Upper lobe of left lung (tissue), 6 donors: ENCODE results near the gene HABP2. TPM values are rescaled to one million over a fixed set of nuclear protein-coding genes. Genes with fewer than 3 reads are reported as not detected.

Experiments used
- ATAC-seq, 2 donors: fragments of 200-7000 bp; cut with Tn5 transposase; one replicate each; pipeline ENCODE4 v1.9.1; 2022; ENCODE audit warnings: mild to moderate bottlenecking in 2 of 2, moderate library complexity in 2 of 2; ENCODE audit not compliant: low FRiP score in 2 of 2
- DNase-seq, 2 donors: peaks; one replicate each; pipeline ENCODE4 v3.0.0-alpha.2; 2019 to 2020
- H3K27ac ChIP-seq, 4 donors: fragments of 200-600 bp; sonication (generic); one replicate each; pipeline ENCODE4 v1.5.1; 2016 to 2019
- H3K27me3 ChIP-seq, 4 donors: fragments of 200-600 bp; sonication (generic); one replicate each; pipeline ENCODE4 v1.5.1; 2017 to 2019
- H3K36me3 ChIP-seq, 4 donors: fragments of 200-600 bp; sonication (generic); one replicate each; pipeline ENCODE4 v1.5.1; 2016 to 2019
- H3K4me1 ChIP-seq, 4 donors: fragments of 200-600 bp; sonication (generic); one replicate each; pipeline ENCODE4 v1.5.1; 2018 to 2019
- H3K4me3 ChIP-seq, 4 donors: fragments of 200-600 bp; sonication (generic); one replicate each; pipeline ENCODE4 v1.5.1; 2017 to 2019; ENCODE audit warnings: mild to moderate bottlenecking in 2 of 4, moderate library complexity in 1 of 4
- H3K9me3 ChIP-seq, 4 donors: fragments of 200-600 bp; sonication (generic); one replicate each; pipeline ENCODE4 v1.5.1; 2018 to 2019
- EP300 ChIP-seq, 4 donors: sonication (generic); formaldehyde crosslinking; IDR thresholded peaks; one replicate each; pipeline ENCODE4 v1.5.1; 2017; ENCODE audit warnings: antibody characterized with exemption in 4 of 4, control low read depth in 2 of 4
- POLR2A ChIP-seq, 4 donors: fragments of 450-650 bp; IDR thresholded peaks; one replicate each; pipeline ENCODE4 v1.5.1; 2016 to 2017; ENCODE audit warnings: antibody characterized with exemption in 4 of 4, mild to moderate bottlenecking in 2 of 4
- POLR2AphosphoS5 ChIP-seq, 2 donors: sonication (generic); formaldehyde crosslinking; IDR thresholded peaks; one replicate each; pipeline ENCODE4 v1.5.1; 2017; ENCODE audit warnings: antibody characterized with exemption in 2 of 2
- WGBS, 2 donors: methylation state at CpG; one replicate each; pipeline ENCODE4 v1.1.5; 2017 to 2018; 5-methylcytosine and 5-hydroxymethylcytosine counted together
- total RNA-seq, 6 donors: library from RNA; depleted of rRNA in 4 of 6; stranded (reverse); fragments of >200 nt in 4 of 6; gene quantifications; one replicate each; pipeline versions ENCODE4 v1.1.0 to v1.2.1, GENCODE V29; 2016 to 2021
- TF ChIP-seq, protein P1 (sequence below), 6 experiments: fragments of 450-650 bp in 4 of 6; fragments of 200-600 bp in 2 of 6; sonication (generic) in 2 of 6; IDR thresholded peaks; one replicate each; pipeline ENCODE4 v1.5.1; 2016 to 2019; ENCODE audit warnings: antibody characterized with exemption in 6 of 6
- donor health status: DM: no; HTN: no; CAD: no; lungs with moderate emphysema.
- donor health status: DM: no; HTN: yes; CAD: no; lungs with severe emphysema.

Gene HABP2
- total RNA-seq, 6 donors from 2014 or later = 0.15 to 10.3 (median 1.3) TPM; not detected in 2

DNA sequence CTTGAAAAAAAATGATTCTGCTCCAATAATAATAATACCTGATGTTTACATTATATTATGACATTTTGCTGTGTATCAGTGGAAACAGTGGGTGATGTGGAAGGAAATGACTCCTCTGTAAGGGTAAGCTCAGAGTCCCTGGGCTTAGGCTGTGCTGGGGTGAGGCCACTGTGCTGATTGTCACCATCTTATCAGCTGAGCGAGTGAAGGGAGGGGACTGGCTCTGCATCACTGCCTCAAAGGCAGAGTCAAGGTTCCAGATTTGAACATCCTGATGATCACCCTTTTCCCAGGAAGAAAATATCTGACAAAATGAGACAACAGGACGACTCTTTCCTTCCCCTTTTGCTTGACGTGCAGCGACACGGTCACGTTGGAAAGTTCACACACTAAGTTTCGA, 24.0 kb upstream of the HABP2 start:
- H3K27ac ChIP-seq = no peak overlapping the region
- no peaks in the 10 kb centered on the region for H3K27me3 ChIP-seq
- no peak for ATAC-seq
- no peak for TF ChIP-seq POLR2AphosphoS5 (IDR thresholded peaks at IDR 0.05)
- TF ChIP-seq EP300 (IDR thresholded peaks at IDR 0.05) = no peak
- TF ChIP-seq, protein P1, sequence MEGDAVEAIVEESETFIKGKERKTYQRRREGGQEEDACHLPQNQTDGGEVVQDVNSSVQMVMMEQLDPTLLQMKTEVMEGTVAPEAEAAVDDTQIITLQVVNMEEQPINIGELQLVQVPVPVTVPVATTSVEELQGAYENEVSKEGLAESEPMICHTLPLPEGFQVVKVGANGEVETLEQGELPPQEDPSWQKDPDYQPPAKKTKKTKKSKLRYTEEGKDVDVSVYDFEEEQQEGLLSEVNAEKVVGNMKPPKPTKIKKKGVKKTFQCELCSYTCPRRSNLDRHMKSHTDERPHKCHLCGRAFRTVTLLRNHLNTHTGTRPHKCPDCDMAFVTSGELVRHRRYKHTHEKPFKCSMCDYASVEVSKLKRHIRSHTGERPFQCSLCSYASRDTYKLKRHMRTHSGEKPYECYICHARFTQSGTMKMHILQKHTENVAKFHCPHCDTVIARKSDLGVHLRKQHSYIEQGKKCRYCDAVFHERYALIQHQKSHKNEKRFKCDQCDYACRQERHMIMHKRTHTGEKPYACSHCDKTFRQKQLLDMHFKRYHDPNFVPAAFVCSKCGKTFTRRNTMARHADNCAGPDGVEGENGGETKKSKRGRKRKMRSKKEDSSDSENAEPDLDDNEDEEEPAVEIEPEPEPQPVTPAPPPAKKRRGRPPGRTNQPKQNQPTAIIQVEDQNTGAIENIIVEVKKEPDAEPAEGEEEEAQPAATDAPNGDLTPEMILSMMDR (IDR thresholded peaks at IDR 0.05) = no peak
- no peak for TF ChIP-seq POLR2A (IDR thresholded peaks at IDR 0.05)
- no peaks in the 10 kb centered on the region for H3K36me3 ChIP-seq
- WGBS, 2 donors = 81 to 88% methylated on average over 6 to 7 of the region's 7 CpGs
- no peaks in the 10 kb centered on the region for H3K9me3 ChIP-seq
- no peaks in the 10 kb centered on the region for H3K4me1 ChIP-seq
- DNase-seq = peak in 1 of 2 donors; percentile 1
- H3K4me3 ChIP-seq = no peak overlapping the region

DNA sequence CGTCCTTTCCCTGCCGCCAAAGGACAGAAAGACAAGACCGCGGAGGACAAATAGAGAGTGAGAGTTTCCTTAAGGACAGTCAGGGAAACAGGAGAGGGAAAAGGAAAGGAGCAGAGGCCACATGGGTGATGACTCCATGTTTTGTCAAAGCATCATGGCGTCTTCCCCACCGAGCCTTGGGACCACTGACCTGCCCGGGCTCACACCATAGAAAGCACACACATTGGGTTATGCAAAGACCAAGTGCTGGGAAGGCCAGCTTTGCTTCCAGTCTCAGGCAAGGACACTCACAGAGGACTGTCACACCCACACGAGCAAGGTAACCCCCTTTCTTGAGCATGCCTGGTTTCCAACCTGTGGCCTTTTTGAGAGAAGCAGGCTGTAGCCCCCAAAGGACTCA, 23.3 kb upstream of the HABP2 start:
- no peak for ATAC-seq

DNA sequence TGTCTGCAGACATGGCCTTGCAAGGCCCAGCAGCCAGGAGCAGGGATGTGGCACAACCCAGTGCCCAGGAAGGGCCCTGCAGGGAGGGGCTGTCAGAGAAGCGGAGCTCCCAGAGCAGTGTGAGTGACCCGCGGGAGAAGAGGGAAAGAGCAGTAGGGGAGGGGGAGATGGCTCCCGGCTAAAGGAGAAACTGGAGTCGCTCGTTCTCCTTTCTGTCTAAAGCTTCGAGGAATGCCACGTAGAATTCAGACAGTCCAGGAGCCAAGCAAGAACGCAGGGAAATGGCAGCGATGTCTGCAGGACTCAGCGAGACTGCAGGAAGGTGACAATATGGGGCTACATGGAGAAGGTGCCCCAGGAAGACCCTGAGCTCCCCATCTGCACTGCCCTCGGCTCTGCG, 22.4 kb upstream of the HABP2 start:
- Histone ChIP-seq H3K27me3 (no peaks in the 10 kb centered on the region), H3K4me3 (no peak overlapping the region), H3K9me3 (no peaks in the 10 kb centered on the region), H3K27ac (no peak overlapping the region), H3K4me1 (no peaks in the 10 kb centered on the region), H3K36me3 (no peaks in the 10 kb centered on the region)
- ATAC-seq (no peak), DNase-seq (no peak)
- 73 to 77% methylated on average over 13 of the region's 13 CpGs for WGBS, 2 donors
- TF ChIP-seq EP300 (IDR thresholded peaks at IDR 0.05) = no peak
- TF ChIP-seq POLR2AphosphoS5 (IDR thresholded peaks at IDR 0.05) = no peak
- TF ChIP-seq POLR2A (IDR thresholded peaks at IDR 0.05) = no peak
- TF ChIP-seq, protein P1 (IDR thresholded peaks at IDR 0.05) = no peak

More for the DNA sequence above, 23.3 kb upstream of the HABP2 start:
- no peak for TF ChIP-seq POLR2A (IDR thresholded peaks at IDR 0.05)
- no peak for TF ChIP-seq EP300 (IDR thresholded peaks at IDR 0.05)
- TF ChIP-seq, protein P1 (IDR thresholded peaks at IDR 0.05) = no peak
- no peak for TF ChIP-seq POLR2AphosphoS5 (IDR thresholded peaks at IDR 0.05)
- H3K27me3 ChIP-seq = no peaks in the 10 kb centered on the region
- no peak for DNase-seq
- no peak overlapping the region for H3K27ac ChIP-seq
- no peaks in the 10 kb centered on the region for H3K9me3 ChIP-seq
- no peak overlapping the region for H3K4me3 ChIP-seq
- H3K4me1 ChIP-seq = no peaks in the 10 kb centered on the region
- WGBS, 2 donors = 89 to 94% methylated on average over 8 of the region's 8 CpGs
- no peaks in the 10 kb centered on the region for H3K36me3 ChIP-seq

DNA sequence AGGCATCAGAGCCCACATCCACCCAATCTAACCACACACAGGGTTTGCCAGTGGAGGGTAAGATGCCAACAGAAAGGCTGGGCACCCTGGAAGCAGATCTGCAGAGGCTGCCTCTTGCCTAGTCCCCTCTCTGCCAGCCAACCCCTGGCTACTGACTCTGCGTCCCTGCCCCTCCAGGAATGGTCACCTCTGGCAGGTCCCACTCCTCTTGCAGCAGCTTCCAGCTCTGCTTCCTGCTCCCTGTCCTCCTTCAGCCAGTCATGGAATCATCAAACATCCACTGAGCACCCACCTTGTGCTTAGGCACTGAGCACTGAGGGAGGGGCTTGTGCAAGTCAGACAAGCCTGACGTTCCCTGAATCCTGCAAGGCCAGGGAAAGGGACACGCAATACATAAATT, 20.1 kb upstream of the HABP2 start:
- no peaks in the 10 kb centered on the region for H3K27me3 ChIP-seq
- no peaks in the 10 kb centered on the region for H3K36me3 ChIP-seq
- H3K9me3 ChIP-seq = no peaks in the 10 kb centered on the region
- 86 to 88% methylated on average over 2 to 3 of the region's 3 CpGs for WGBS, 2 donors
- DNase-seq = no peak
- TF ChIP-seq, protein P1 (IDR thresholded peaks at IDR 0.05) = no peak
- TF ChIP-seq POLR2A (IDR thresholded peaks at IDR 0.05) (no peak), EP300 (IDR thresholded peaks at IDR 0.05) (no peak), POLR2AphosphoS5 (IDR thresholded peaks at IDR 0.05) (no peak)
- no peak overlapping the region for H3K27ac ChIP-seq
- ATAC-seq = no peak
- no peak overlapping the region for H3K4me3 ChIP-seq
- no peaks in the 10 kb centered on the region for H3K4me1 ChIP-seq

DNA sequence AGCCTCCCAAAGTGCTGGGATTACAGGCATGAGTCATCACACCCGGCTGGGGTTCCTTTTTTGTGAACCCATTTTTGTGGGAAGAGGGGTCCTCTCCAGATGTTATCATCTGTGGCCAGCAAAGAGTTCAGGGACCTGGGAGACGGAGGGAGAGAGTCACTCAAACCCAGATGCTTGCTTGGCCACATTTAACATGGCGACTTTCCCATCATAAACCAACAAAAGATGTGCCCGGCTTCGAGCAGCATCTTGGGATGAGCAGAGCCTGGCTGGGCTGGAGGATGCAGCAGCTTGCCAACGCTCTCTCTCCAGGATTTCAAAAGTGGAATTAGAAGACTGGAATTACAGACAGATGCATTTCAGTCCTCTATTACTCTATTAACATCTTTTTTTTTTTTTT, 19.1 kb upstream of the HABP2 start:
- H3K27ac ChIP-seq = no peak overlapping the region
- DNase-seq = no peak
- H3K36me3 ChIP-seq = no peaks in the 10 kb centered on the region
- TF ChIP-seq EP300 (IDR thresholded peaks at IDR 0.05) (no peak), POLR2A (IDR thresholded peaks at IDR 0.05) (no peak), POLR2AphosphoS5 (IDR thresholded peaks at IDR 0.05) (no peak)
- TF ChIP-seq, protein P1 (IDR thresholded peaks at IDR 0.05) = no peak
- H3K4me1 ChIP-seq = no peaks in the 10 kb centered on the region
- no peak overlapping the region for H3K4me3 ChIP-seq
- 77 to 83% methylated on average over 5 to 6 of the region's 6 CpGs for WGBS, 2 donors
- ATAC-seq = no peak
- H3K27me3 ChIP-seq = no peaks in the 10 kb centered on the region
- no peaks in the 10 kb centered on the region for H3K9me3 ChIP-seq
